Central memory CD8-positive, alpha-beta T cell (primary cell): ENCODE measurements around the gene AGA.

Experiments used
- ATAC-seq: fragments of 150-1000 bp; cut with Tn5 transposase; replicated peaks from 2 replicates; pipeline ENCODE4 v1.10.0; 2022; ENCODE audit warnings: mild to moderate bottlenecking, moderate FRiP score, moderate number of reproducible peaks; ENCODE audit not compliant: poor library complexity, severe bottlenecking; ENCODE audit errors: extremely low read depth
- DNase-seq, 2 donors: peaks; one replicate each; pipeline ENCODE4 v3.0.0; 2021; ENCODE audit warnings: low spot score in 2 of 2
- H3K27ac Mint-ChIP-seq: one replicate; pipeline ENCODE4 v1.8.0; 2022; ENCODE audit warnings: low read depth, mild to moderate bottlenecking, moderate library complexity, mixed read lengths
- H3K27me3 Mint-ChIP-seq: one replicate; pipeline ENCODE4 v1.8.0; 2022; ENCODE audit warnings: mixed read lengths
- H3K36me3 Mint-ChIP-seq: one replicate; pipeline ENCODE4 v1.8.0; 2022; ENCODE audit warnings: mild to moderate bottlenecking, moderate library complexity, mixed read lengths; ENCODE audit not compliant: insufficient read depth
- H3K4me1 Mint-ChIP-seq: one replicate; pipeline ENCODE4 v1.8.0; 2022; ENCODE audit warnings: mixed read lengths
- H3K4me3 Mint-ChIP-seq: one replicate; pipeline ENCODE4 v1.8.0; 2022; ENCODE audit warnings: mild to moderate bottlenecking, moderate library complexity, mixed read lengths
- H3K9me3 Mint-ChIP-seq: one replicate; pipeline ENCODE4 v1.8.0; 2022; ENCODE audit warnings: mixed read lengths

AGA gene

GRCh38 chr4:177473991-177474390 lies 31.8 kb upstream of the AGA start:
- Mint-ChIP-seq H3K27me3 (no peaks in the 10 kb centered on the region), H3K9me3 (no peaks in the 10 kb centered on the region), H3K4me3 (no peak overlapping the region), H3K36me3 (peaks cover 2% of the 10 kb centered on the region), H3K27ac (no peak overlapping the region), H3K4me1 (no peaks in the 10 kb centered on the region)
- ATAC-seq (no peak), DNase-seq (no peak)

- Mint-ChIP-seq H3K4me3 (no peak overlapping the region), H3K27me3 (no peaks in the 10 kb centered on the region), H3K4me1 (no peaks in the 10 kb centered on the region), H3K9me3 (no peaks in the 10 kb centered on the region), H3K27ac (no peak overlapping the region), H3K36me3 (no peaks in the 10 kb centered on the region)
- ATAC-seq (no peak), DNase-seq (no peak)
These were observed 21.8 kb upstream of the AGA start for GRCh38 chr4:177464026-177464425.

GRCh38 chr4:177461606-177462005 lies 19.4 kb upstream of the AGA start:
- H3K9me3 Mint-ChIP-seq: no peaks in the 10 kb centered on the region
- ATAC-seq: no peak
- H3K36me3 Mint-ChIP-seq: no peaks in the 10 kb centered on the region
- no peaks in the 10 kb centered on the region for H3K27me3 Mint-ChIP-seq
- no peak overlapping the region for H3K27ac Mint-ChIP-seq
- DNase-seq: no peak
- no peaks in the 10 kb centered on the region for H3K4me1 Mint-ChIP-seq
- no peak overlapping the region for H3K4me3 Mint-ChIP-seq

- no peak overlapping the region for H3K27ac Mint-ChIP-seq
- H3K4me1 Mint-ChIP-seq: no peaks in the 10 kb centered on the region
- no peaks in the 10 kb centered on the region for H3K9me3 Mint-ChIP-seq
- no peaks in the 10 kb centered on the region for H3K36me3 Mint-ChIP-seq
- ATAC-seq: no peak
- no peaks in the 10 kb centered on the region for H3K27me3 Mint-ChIP-seq
- DNase-seq: no peak
- H3K4me3 Mint-ChIP-seq: no peak overlapping the region
These were observed 18.2 kb upstream of the AGA start for GRCh38 chr4:177460460-177460859.

- ATAC-seq (no peak), DNase-seq (no peak)
- H3K27me3 Mint-ChIP-seq: no peaks in the 10 kb centered on the region
- H3K9me3 Mint-ChIP-seq: no peaks in the 10 kb centered on the region
- H3K36me3 Mint-ChIP-seq: no peaks in the 10 kb centered on the region
- no peaks in the 10 kb centered on the region for H3K4me1 Mint-ChIP-seq
- H3K4me3 Mint-ChIP-seq: no peak overlapping the region
- H3K27ac Mint-ChIP-seq: no peak overlapping the region
These were observed 13.3 kb upstream of the AGA start for GRCh38 chr4:177455561-177455970.

GRCh38 chr4:177453116-177453515 lies 10.9 kb upstream of the AGA start:
- Mint-ChIP-seq H3K9me3 (no peaks in the 10 kb centered on the region), H3K36me3 (no peaks in the 10 kb centered on the region), H3K4me3 (no peak overlapping the region), H3K4me1 (no peaks in the 10 kb centered on the region), H3K27me3 (no peaks in the 10 kb centered on the region), H3K27ac (no peak overlapping the region)
- DNase-seq (no peak), ATAC-seq (no peak)

- H3K4me1 Mint-ChIP-seq: no peaks in the 10 kb centered on the region
- no peak overlapping the region for H3K4me3 Mint-ChIP-seq
- no peaks in the 10 kb centered on the region for H3K27me3 Mint-ChIP-seq
- H3K36me3 Mint-ChIP-seq: no peaks in the 10 kb centered on the region
- no peaks in the 10 kb centered on the region for H3K9me3 Mint-ChIP-seq
- no peak for ATAC-seq
- no peak overlapping the region for H3K27ac Mint-ChIP-seq
- no peak for DNase-seq
These were observed 8.9 kb upstream of the AGA start for GRCh38 chr4:177451108-177451500.

GRCh38 chr4:177450426-177451107 lies 8.3 kb upstream of the AGA start:
- H3K9me3 Mint-ChIP-seq: no peaks in the 10 kb centered on the region
- DNase-seq: no peak
- H3K27me3 Mint-ChIP-seq: no peaks in the 10 kb centered on the region
- H3K27ac Mint-ChIP-seq: no peak overlapping the region
- H3K4me3 Mint-ChIP-seq: no peak overlapping the region
- no peaks in the 10 kb centered on the region for H3K36me3 Mint-ChIP-seq
- no peak for ATAC-seq
- H3K4me1 Mint-ChIP-seq: no peaks in the 10 kb centered on the region

GRCh38 chr4:177448850-177449249 lies 6.6 kb upstream of the AGA start:
- H3K27ac Mint-ChIP-seq: no peak overlapping the region
- H3K9me3 Mint-ChIP-seq: no peaks in the 10 kb centered on the region
- H3K36me3 Mint-ChIP-seq: peaks cover 1% of the 10 kb centered on the region
- no peak overlapping the region for H3K4me3 Mint-ChIP-seq
- ATAC-seq (no peak), DNase-seq (no peak)
- H3K27me3 Mint-ChIP-seq: no peaks in the 10 kb centered on the region
- no peaks in the 10 kb centered on the region for H3K4me1 Mint-ChIP-seq

GRCh38 chr4:177447417-177448004 lies 5.3 kb upstream of the AGA start:
- no peaks in the 10 kb centered on the region for H3K4me1 Mint-ChIP-seq
- DNase-seq: no peak
- H3K4me3 Mint-ChIP-seq: no peak overlapping the region
- no peaks in the 10 kb centered on the region for H3K9me3 Mint-ChIP-seq
- no peak overlapping the region for H3K27ac Mint-ChIP-seq
- ATAC-seq: no peak
- H3K27me3 Mint-ChIP-seq: no peaks in the 10 kb centered on the region
- H3K36me3 Mint-ChIP-seq: peaks cover 7% of the 10 kb centered on the region

GRCh38 chr4:177446586-177446985 lies 4.3 kb upstream of the AGA start:
- peaks cover 3% of the 10 kb centered on the region for H3K4me1 Mint-ChIP-seq
- H3K27ac Mint-ChIP-seq: no peak overlapping the region
- no peak overlapping the region for H3K4me3 Mint-ChIP-seq
- peaks cover 14% of the 10 kb centered on the region for H3K36me3 Mint-ChIP-seq
- no peaks in the 10 kb centered on the region for H3K9me3 Mint-ChIP-seq
- ATAC-seq: no peak
- DNase-seq: no peak
- no peaks in the 10 kb centered on the region for H3K27me3 Mint-ChIP-seq

GRCh38 chr4:177444911-177445736 lies 2.9 kb upstream of the AGA start:
- Mint-ChIP-seq H3K4me1 (peaks cover 17% of the 10 kb centered on the region), H3K27ac (no peak overlapping the region), H3K4me3 (peak overlapping the region; percentile 9), H3K9me3 (no peaks in the 10 kb centered on the region), H3K36me3 (peaks cover 19% of the 10 kb centered on the region), H3K27me3 (no peaks in the 10 kb centered on the region)
- ATAC-seq (no peak), DNase-seq (no peak)
